ENCODE measurements around the gene PDE7B. TPM values are rescaled to one million over a fixed set of nuclear protein-coding genes. Genes with fewer than 3 reads are reported as not detected.

Gene PDE7B
- total and polyA plus RNA-seq, 2 experiments from 2014 or later: 3.1 to 6.8 TPM

DNA sequence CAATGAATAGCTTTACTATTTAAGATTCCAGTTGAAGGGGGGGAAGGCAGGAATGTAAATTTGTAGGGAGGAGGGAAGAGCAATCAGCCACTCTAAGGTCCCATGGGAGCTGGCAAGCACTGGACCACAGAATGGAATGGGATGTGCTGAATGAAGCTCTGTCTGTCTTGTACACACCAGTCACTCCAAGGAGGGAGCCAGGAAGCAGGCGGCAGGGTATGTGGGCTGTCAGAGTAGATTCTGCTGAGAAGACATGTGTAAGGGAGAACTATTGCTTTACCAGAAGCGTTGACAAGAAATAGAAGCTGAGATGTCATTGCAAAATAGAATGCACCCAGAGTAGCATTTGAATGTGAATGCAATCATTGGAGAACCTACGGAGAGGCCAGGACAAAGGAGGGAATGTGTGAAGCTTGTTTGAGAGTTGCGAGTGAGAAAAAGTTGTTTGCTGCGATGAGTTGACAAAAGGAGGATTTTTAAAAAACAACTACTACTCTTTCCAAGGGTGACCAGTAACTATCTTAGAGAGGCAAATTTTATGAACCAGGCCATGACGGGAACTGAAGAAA lies 25.2 kb upstream of the PDE7B start:
- WGBS, 2 experiments (ENCODE audit: low coverage in 1 of 2, low lambda C conversion rate in 2 of 2, missing lambda C conversion rate in 2 of 2): 92 to 98% methylated on average over 6 of the region's 6 CpGs

GRCh38 chr6:135828021-135828420 lies 23.5 kb upstream of the PDE7B start:
- no peak for DNase-seq
- Histone ChIP-seq H3F3A (ENCODE audit: insufficient read depth) (0 out of 2 replicates have a peak, but pooled peaks cover 5% of the 10 kb centered on the region), H3K4me1 (ENCODE audit: insufficient read depth) (0 out of 2 replicates have a peak, but pooled peaks cover 4% of the 10 kb centered on the region), H3K79me2 (ENCODE audit: insufficient read depth) (no peaks in the 10 kb centered on the region), H3K9me2 (ENCODE audit: insufficient read depth) (no peaks in the 10 kb centered on the region), H3K4me3 (no peak overlapping the region), H4K20me1 (ENCODE audit: insufficient read depth) (no peaks in the 10 kb centered on the region), H3K9me3 (ENCODE audit: low read depth) (no peaks in the 10 kb centered on the region), H3K9ac (no peak overlapping the region), H3K4me2 (ENCODE audit: unreplicated experiment) (no peak overlapping the region), H3K27ac (no peak overlapping the region), H3K27me3 (replicated peaks; ENCODE audit: insufficient read depth) (no peaks in the 10 kb centered on the region), H3K36me3 (ENCODE audit: low read depth) (no peaks in the 10 kb centered on the region), H2AFZ (no peak overlapping the region)
- in situ Hi-C loops (cut with MboI): no loop called here
- TF ChIP-seq EZH2phosphoT487 (IDR thresholded peaks at IDR 0.05; ENCODE audit: insufficient read depth, low read depth) (no peak), EZH2 (IDR thresholded peaks at IDR 0.05; ENCODE audit: insufficient read depth, poor library complexity, severe bottlenecking) (no peak)

More for the DNA sequence above, 25.2 kb upstream of the PDE7B start:
- Histone ChIP-seq H3K9ac (no peak overlapping the region), H3K9me3 (ENCODE audit: low read depth) (no peaks in the 10 kb centered on the region), H3K27me3 (replicated peaks; ENCODE audit: insufficient read depth) (no peaks in the 10 kb centered on the region), H3K79me2 (ENCODE audit: insufficient read depth) (no peaks in the 10 kb centered on the region), H3F3A (ENCODE audit: insufficient read depth) (0 out of 2 replicates have a peak, but pooled peaks cover 5% of the 10 kb centered on the region), H3K4me1 (ENCODE audit: insufficient read depth) (0 out of 2 replicates have a peak, but pooled peaks cover 4% of the 10 kb centered on the region), H3K27ac (no peak overlapping the region), H4K20me1 (ENCODE audit: insufficient read depth) (no peaks in the 10 kb centered on the region), H3K36me3 (ENCODE audit: low read depth) (no peaks in the 10 kb centered on the region), H3K4me2 (ENCODE audit: unreplicated experiment) (no peak overlapping the region), H3K4me3 (no peak overlapping the region), H2AFZ (no peak overlapping the region), H3K9me2 (ENCODE audit: insufficient read depth) (no peaks in the 10 kb centered on the region)
- DNase-seq: no peak
- in situ Hi-C loops (cut with MboI): no loop called here
- no peak for TF ChIP-seq EZH2 (IDR thresholded peaks at IDR 0.05; ENCODE audit: insufficient read depth, poor library complexity, severe bottlenecking)
- TF ChIP-seq EZH2phosphoT487 (IDR thresholded peaks at IDR 0.05; ENCODE audit: insufficient read depth, low read depth): no peak

- H3K27me3 ChIP-seq (replicated peaks; ENCODE audit: insufficient read depth): no peaks in the 10 kb centered on the region
- H3F3A ChIP-seq (ENCODE audit: insufficient read depth): 0 out of 2 replicates have a peak, but pooled peaks cover 5% of the 10 kb centered on the region
- H3K4me1 ChIP-seq (ENCODE audit: insufficient read depth): 0 out of 2 replicates have a peak, but pooled peaks cover 4% of the 10 kb centered on the region
- TF ChIP-seq EZH2phosphoT487 (IDR thresholded peaks at IDR 0.05; ENCODE audit: insufficient read depth, low read depth): no peak
- no peak for TF ChIP-seq EZH2 (IDR thresholded peaks at IDR 0.05; ENCODE audit: insufficient read depth, poor library complexity, severe bottlenecking)
- H3K9me2 ChIP-seq (ENCODE audit: insufficient read depth): no peaks in the 10 kb centered on the region
- H3K36me3 ChIP-seq (ENCODE audit: low read depth): no peaks in the 10 kb centered on the region
- WGBS, 2 experiments (ENCODE audit: low coverage in 1 of 2, low lambda C conversion rate in 2 of 2, missing lambda C conversion rate in 2 of 2): 46 to 47% methylated on average over 5 of the region's 5 CpGs
- H3K79me2 ChIP-seq (ENCODE audit: insufficient read depth): no peaks in the 10 kb centered on the region
- no peaks in the 10 kb centered on the region for H4K20me1 ChIP-seq (ENCODE audit: insufficient read depth)
- H3K9me3 ChIP-seq (ENCODE audit: low read depth): no peaks in the 10 kb centered on the region
- no peak overlapping the region for H3K27ac ChIP-seq
- no peak overlapping the region for H2AFZ ChIP-seq
- DNase-seq: peak; percentile 26
- in situ Hi-C loops (cut with MboI): no loop called here
- H3K4me2 ChIP-seq (ENCODE audit: unreplicated experiment): no peak overlapping the region
- H3K4me3 ChIP-seq: no peak overlapping the region
- no peak overlapping the region for H3K9ac ChIP-seq
These were observed 21.0 kb upstream of the PDE7B start for GRCh38 chr6:135830452-135830881.

DNA sequence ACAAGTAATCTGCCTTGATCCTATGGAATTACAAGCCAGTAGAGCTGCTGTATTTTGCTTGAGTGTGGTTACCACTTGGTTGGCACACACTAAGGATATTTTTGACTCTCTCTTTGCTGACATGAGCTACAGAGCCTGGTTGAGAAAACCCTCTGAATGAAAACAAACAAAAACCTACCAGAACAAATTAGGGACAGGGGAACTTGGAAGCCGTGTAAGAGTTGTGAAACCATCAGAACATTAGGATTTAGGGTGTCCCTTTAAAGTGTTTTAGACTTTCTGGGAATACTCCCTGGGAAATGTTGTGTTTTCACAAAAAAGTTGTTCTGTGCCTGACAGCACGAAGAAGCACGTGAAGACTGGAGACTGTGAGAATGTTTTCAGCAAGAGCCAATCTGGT lies 20.5 kb upstream of the PDE7B start:
- in situ Hi-C loops (cut with MboI): no loop called here
- H3K4me2 ChIP-seq (ENCODE audit: unreplicated experiment): no peak overlapping the region

More for the DNA sequence above, 20.5 kb upstream of the PDE7B start:
- Histone ChIP-seq H3K4me3 (no peak overlapping the region), H3F3A (ENCODE audit: insufficient read depth) (0 out of 2 replicates have a peak, but pooled peaks cover 5% of the 10 kb centered on the region), H3K36me3 (ENCODE audit: low read depth) (no peaks in the 10 kb centered on the region), H4K20me1 (ENCODE audit: insufficient read depth) (no peaks in the 10 kb centered on the region), H3K9me3 (ENCODE audit: low read depth) (no peaks in the 10 kb centered on the region), H3K79me2 (ENCODE audit: insufficient read depth) (no peaks in the 10 kb centered on the region), H2AFZ (peak overlapping the region; percentile 41; the same call in 1 of the 2 replicates), H3K4me1 (ENCODE audit: insufficient read depth) (0 out of 2 replicates have a peak, but pooled peaks cover 4% of the 10 kb centered on the region), H3K9me2 (ENCODE audit: insufficient read depth) (no peaks in the 10 kb centered on the region), H3K27ac (no peak overlapping the region), H3K9ac (no peak overlapping the region), H3K27me3 (replicated peaks; ENCODE audit: insufficient read depth) (no peaks in the 10 kb centered on the region)
- 43 to 49% methylated on average over 3 of the region's 3 CpGs for WGBS, 2 experiments (ENCODE audit: low coverage in 1 of 2, low lambda C conversion rate in 2 of 2, missing lambda C conversion rate in 2 of 2)
- TF ChIP-seq EZH2 (IDR thresholded peaks at IDR 0.05; ENCODE audit: insufficient read depth, poor library complexity, severe bottlenecking): no peak
- TF ChIP-seq EZH2phosphoT487 (IDR thresholded peaks at IDR 0.05; ENCODE audit: insufficient read depth, low read depth): no peak
- DNase-seq: no peak
